ENCODE results near the gene ADAM19.

DNA sequence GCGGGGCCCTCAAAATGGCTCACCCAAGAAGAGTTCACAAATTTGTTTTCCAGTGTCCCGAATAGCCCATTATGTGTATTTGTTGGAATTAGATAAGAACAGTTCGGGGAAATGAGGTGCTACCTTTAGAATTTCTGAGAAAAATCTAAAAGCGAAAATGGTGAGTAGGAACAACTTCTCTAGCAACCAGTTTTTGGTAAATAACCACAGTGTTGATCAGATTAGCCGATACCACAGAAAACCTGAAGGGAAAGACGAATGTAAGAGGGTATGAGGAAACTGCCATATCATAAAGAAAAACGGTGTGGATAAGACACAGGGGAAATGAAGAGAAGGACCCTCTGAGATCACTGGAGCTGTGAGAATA, 31.0 kb downstream of the ADAM19 start:
- TF ChIP-seq POLR2AphosphoS5 (IDR thresholded peaks at IDR 0.05): no peak
- TF ChIP-seq, protein P1, sequence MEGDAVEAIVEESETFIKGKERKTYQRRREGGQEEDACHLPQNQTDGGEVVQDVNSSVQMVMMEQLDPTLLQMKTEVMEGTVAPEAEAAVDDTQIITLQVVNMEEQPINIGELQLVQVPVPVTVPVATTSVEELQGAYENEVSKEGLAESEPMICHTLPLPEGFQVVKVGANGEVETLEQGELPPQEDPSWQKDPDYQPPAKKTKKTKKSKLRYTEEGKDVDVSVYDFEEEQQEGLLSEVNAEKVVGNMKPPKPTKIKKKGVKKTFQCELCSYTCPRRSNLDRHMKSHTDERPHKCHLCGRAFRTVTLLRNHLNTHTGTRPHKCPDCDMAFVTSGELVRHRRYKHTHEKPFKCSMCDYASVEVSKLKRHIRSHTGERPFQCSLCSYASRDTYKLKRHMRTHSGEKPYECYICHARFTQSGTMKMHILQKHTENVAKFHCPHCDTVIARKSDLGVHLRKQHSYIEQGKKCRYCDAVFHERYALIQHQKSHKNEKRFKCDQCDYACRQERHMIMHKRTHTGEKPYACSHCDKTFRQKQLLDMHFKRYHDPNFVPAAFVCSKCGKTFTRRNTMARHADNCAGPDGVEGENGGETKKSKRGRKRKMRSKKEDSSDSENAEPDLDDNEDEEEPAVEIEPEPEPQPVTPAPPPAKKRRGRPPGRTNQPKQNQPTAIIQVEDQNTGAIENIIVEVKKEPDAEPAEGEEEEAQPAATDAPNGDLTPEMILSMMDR (IDR thresholded peaks at IDR 0.05): no peak
- TF ChIP-seq POLR2A (IDR thresholded peaks at IDR 0.05): no peak

Data from breast epithelium (tissue), 3 donors.